Neural progenitor cell (in vitro differentiated cells): ENCODE data around the gene SEC14L6. TPM values are rescaled to one million over a fixed set of nuclear protein-coding genes. Genes with fewer than 3 reads are reported as not detected.
"Not testable (repeated sequence)": the region's sequence is repeated elsewhere in the genome, so short reads cannot be mapped to it uniquely, and the experiment has no call there.

Experiments used
- DNase-seq: peaks from one replicate; pipeline ENCODE4 v3.0.0-alpha.2; 2016; ENCODE audit warnings: low spot score
- H2AFZ ChIP-seq: fragments of 200-600 bp; sonication (generic); replicated peaks from 2 replicates; pipeline ENCODE4 v1.6.1; 2016; ENCODE audit warnings: antibody characterized with exemption
- H3F3A ChIP-seq: fragments of 200-600 bp; sonication (generic); 2 replicates; pipeline ENCODE4 v1.6.1; 2016; ENCODE audit warnings: antibody characterized with exemption, low read depth
- H3K27ac ChIP-seq: fragments of 200-600 bp; sonication (generic); 2 replicates; pipeline ENCODE4 v1.5.1; 2016; ENCODE audit warnings: mild to moderate bottlenecking
- H3K27me3 ChIP-seq: fragments of 200-600 bp; sonication (generic); 2 replicates; pipeline ENCODE4 v1.6.1; 2016; ENCODE audit warnings: mild to moderate bottlenecking, moderate library complexity
- H3K36me3 ChIP-seq: fragments of 200-600 bp; sonication (generic); 2 replicates; pipeline ENCODE4 v1.5.1; 2016
- H3K4me1 ChIP-seq: fragments of 200-600 bp; sonication (generic); 2 replicates; pipeline ENCODE4 v1.6.1; 2016; ENCODE audit warnings: mixed run types
- H3K4me2 ChIP-seq: fragments of 200-600 bp; sonication (generic); 2 replicates; pipeline ENCODE4 v1.6.1; 2016
- H3K4me3 ChIP-seq: fragments of 200-600 bp; sonication (generic); 2 replicates; pipeline ENCODE4 v1.5.1; 2016
- H3K79me2 ChIP-seq: fragments of 200-600 bp; sonication (generic); 2 replicates; pipeline ENCODE4 v1.6.1; 2016; ENCODE audit warnings: low read depth
- H3K9ac ChIP-seq: fragments of 200-600 bp; sonication (generic); 2 replicates; pipeline ENCODE4 v1.6.1; 2016
- H3K9me3 ChIP-seq: fragments of 200-600 bp; sonication (generic); 2 replicates; pipeline ENCODE4 v1.5.1; 2016; ENCODE audit warnings: low read depth
- H4K20me1 ChIP-seq: fragments of 200-600 bp; sonication (generic); 2 replicates; pipeline ENCODE4 v1.6.1; 2016; ENCODE audit warnings: low read depth
- H3K27ac Mint-ChIP-seq: 3 replicates; pipeline ENCODE4 v1.8.0; 2021; ENCODE audit warnings: mixed read lengths
- H3K27me3 Mint-ChIP-seq: 2 replicates; pipeline ENCODE4 v1.8.0; 2022; ENCODE audit warnings: low read depth, mild to moderate bottlenecking, inconsistent platforms, moderate library complexity, mixed read lengths; ENCODE audit not compliant: insufficient read depth
- H3K36me3 Mint-ChIP-seq: 3 replicates; pipeline ENCODE4 v1.8.0; 2021; ENCODE audit warnings: mixed read lengths
- H3K4me1 Mint-ChIP-seq: 3 replicates; pipeline ENCODE4 v1.8.0; 2021; ENCODE audit warnings: mixed read lengths
- H3K4me3 Mint-ChIP-seq: 3 replicates; pipeline ENCODE4 v1.8.0; 2021; ENCODE audit warnings: mild to moderate bottlenecking, moderate library complexity, mixed read lengths
- H3K9me3 Mint-ChIP-seq: 3 replicates; pipeline ENCODE4 v1.8.0; 2020; ENCODE audit warnings: mixed read lengths
- CTCF ChIP-seq: fragments of 200-600 bp; sonication (generic); IDR thresholded peaks from 2 replicates; pipeline ENCODE4 v1.5.1; 2017; ENCODE audit warnings: antibody characterized with exemption, mild to moderate bottlenecking
- EZH2 ChIP-seq: fragments of 200-600 bp; sonication (generic); IDR thresholded peaks from 2 replicates; pipeline ENCODE4 v1.6.1; 2017; ENCODE audit warnings: antibody characterized with exemption, mild to moderate bottlenecking, moderate library complexity
- EZH2phosphoT487 ChIP-seq: fragments of 200-600 bp; sonication (generic); IDR thresholded peaks from 2 replicates; pipeline ENCODE4 v1.6.1; 2017; ENCODE audit warnings: antibody characterized with exemption
- total RNA-seq: library from RNA; depleted of rRNA; stranded (reverse); fragments of >200 nt; gene quantifications from 2 replicates; pipeline ENCODE4 v1.2.3, GENCODE V29; 2015; ENCODE audit warnings: low replicate concordance

The SEC14L6 gene
- total RNA-seq, 1 donor from 2014 or later = 2.4 TPM

GRCh38 chr22:30552719-30553118 is 6.2 kb upstream of the SEC14L6 start:
- H3K4me1 ChIP-seq = no peaks in the 10 kb centered on the region
- Mint-ChIP-seq H3K9me3 (no peaks in the 10 kb centered on the region), H3K4me3 (no peak overlapping the region), H3K27me3 (no peaks in the 10 kb centered on the region), H3K27ac (no peak overlapping the region), H3K36me3 (no peaks in the 10 kb centered on the region), H3K4me1 (no peaks in the 10 kb centered on the region)
- no peak overlapping the region for H3K27ac ChIP-seq
- no peak for DNase-seq
- TF ChIP-seq CTCF (no peak), EZH2phosphoT487 (no peak)
- H3F3A ChIP-seq = no peaks in the 10 kb centered on the region
- no peaks in the 10 kb centered on the region for H3K36me3 ChIP-seq
- no peaks in the 10 kb centered on the region for H4K20me1 ChIP-seq
- no peaks in the 10 kb centered on the region for H3K79me2 ChIP-seq
- H3K4me2 ChIP-seq = no peak overlapping the region
- no peak overlapping the region for H3K4me3 ChIP-seq
- H3K27me3 ChIP-seq = no peaks in the 10 kb centered on the region
- no peak overlapping the region for H2AFZ ChIP-seq
- H3K9ac ChIP-seq = no peak overlapping the region
- no peaks in the 10 kb centered on the region for H3K9me3 ChIP-seq

- H3K9ac ChIP-seq, H3K27ac ChIP-seq, H3K27ac Mint-ChIP-seq, H3K27me3 ChIP-seq, H3K4me2 ChIP-seq, H2AFZ ChIP-seq, H3K4me3 ChIP-seq, DNase-seq, H3F3A ChIP-seq, H3K36me3 Mint-ChIP-seq, H3K36me3 ChIP-seq, H3K4me1 Mint-ChIP-seq, H3K4me3 Mint-ChIP-seq, H3K9me3 Mint-ChIP-seq, H3K27me3 Mint-ChIP-seq, H4K20me1 ChIP-seq, H3K4me1 ChIP-seq, H3K9me3 ChIP-seq, H3K79me2 ChIP-seq: not testable (repeated sequence)
Measured at GRCh38 chr22:30551813-30552212, 5.3 kb upstream of the SEC14L6 start.

GRCh38 chr22:30547188-30547587 is 647 bp upstream of the SEC14L6 start:
- H3K9ac ChIP-seq = no peak overlapping the region
- H3F3A ChIP-seq = peaks cover 4% of the 10 kb centered on the region
- H3K4me1 ChIP-seq = no peaks in the 10 kb centered on the region
- H2AFZ ChIP-seq = no peak overlapping the region
- H3K27me3 ChIP-seq = peaks cover 17% of the 10 kb centered on the region
- H4K20me1 ChIP-seq = no peaks in the 10 kb centered on the region
- TF ChIP-seq EZH2phosphoT487 = no peak
- no peak for TF ChIP-seq EZH2
- TF ChIP-seq CTCF = no peak
- H3K79me2 ChIP-seq = no peaks in the 10 kb centered on the region
- no peaks in the 10 kb centered on the region for H3K36me3 ChIP-seq
- H3K4me3 Mint-ChIP-seq = no peak overlapping the region
- no peak overlapping the region for H3K4me3 ChIP-seq
- peaks cover 4% of the 10 kb centered on the region for H3K27me3 Mint-ChIP-seq
- no peaks in the 10 kb centered on the region for H3K9me3 ChIP-seq
- H3K36me3 Mint-ChIP-seq = no peaks in the 10 kb centered on the region
- no peaks in the 10 kb centered on the region for H3K9me3 Mint-ChIP-seq
- H3K27ac ChIP-seq = no peak overlapping the region
- peaks cover 20% of the 10 kb centered on the region for H3K4me1 Mint-ChIP-seq
- no peak for DNase-seq
- peak overlapping the region; percentile 64 for H3K27ac Mint-ChIP-seq
- no peak overlapping the region for H3K4me2 ChIP-seq

- Mint-ChIP-seq H3K27me3 (peaks cover 7% of the 10 kb centered on the region), H3K36me3 (no peaks in the 10 kb centered on the region)
Measured at GRCh38 chr22:30542811-30543188, 3.7 kb downstream of the SEC14L6 start.

More at GRCh38 chr22:30542811-30543188, 3.7 kb downstream of the SEC14L6 start:
- Histone ChIP-seq H4K20me1 (no peaks in the 10 kb centered on the region), H3K27ac (no peak overlapping the region), H2AFZ (peak overlapping the region; percentile 91), H3K4me2 (peak overlapping the region; percentile 82), H3K9ac (no peak overlapping the region), H3K4me3 (peak overlapping the region; percentile 58), H3K36me3 (no peaks in the 10 kb centered on the region), H3K79me2 (no peaks in the 10 kb centered on the region), H3F3A (peaks cover 8% of the 10 kb centered on the region), H3K4me1 (peaks cover 5% of the 10 kb centered on the region), H3K27me3 (peaks cover 25% of the 10 kb centered on the region), H3K9me3 (no peaks in the 10 kb centered on the region)
- H3K9me3 Mint-ChIP-seq = no peaks in the 10 kb centered on the region
- no peak for TF ChIP-seq EZH2phosphoT487
- TF ChIP-seq CTCF = no peak
- no peak for TF ChIP-seq EZH2
- H3K4me3 Mint-ChIP-seq = peak overlapping the region; percentile 80
- no peak for DNase-seq
- peak overlapping the region; percentile 90 for H3K27ac Mint-ChIP-seq
- peaks cover 25% of the 10 kb centered on the region for H3K4me1 Mint-ChIP-seq
